Neuronal stem cell (in vitro differentiated cells): ENCODE data around the gene SLC2A1.

Experiments
- DNase-seq: peaks from one replicate; pipeline ENCODE4 v3.0.0-alpha.2; 2013; ENCODE audit warnings: low spot score
- H2AFZ ChIP-seq: one replicate; pipeline ENCODE4 v1.6.1; 2013; ENCODE audit warnings: mild to moderate bottlenecking, low read length, inconsistent platforms
- H2AK5ac ChIP-seq: 2 replicates; pipeline ENCODE4 v1.6.1; 2013; ENCODE audit warnings: low read depth, mild to moderate bottlenecking, inconsistent platforms, low read length, moderate library complexity, mixed read lengths
- H2BK120ac ChIP-seq: 2 replicates; pipeline ENCODE4 v1.6.1; 2013; ENCODE audit warnings: low read depth, mild to moderate bottlenecking, inconsistent platforms, low read length, moderate library complexity, mixed read lengths
- H2BK12ac ChIP-seq: one replicate; pipeline ENCODE4 v1.6.1; 2013; ENCODE audit warnings: low read length, inconsistent platforms
- H2BK15ac ChIP-seq: 2 replicates; pipeline ENCODE4 v1.6.1; 2013; ENCODE audit warnings: mild to moderate bottlenecking, low read length, inconsistent platforms, mixed read lengths
- H2BK5ac ChIP-seq: one replicate; pipeline ENCODE4 v1.6.1; 2013; ENCODE audit warnings: inconsistent platforms, mild to moderate bottlenecking, low read length, moderate library complexity
- H3K14ac ChIP-seq: one replicate; pipeline ENCODE4 v1.6.1; 2013; ENCODE audit warnings: low read length, inconsistent platforms
- H3K18ac ChIP-seq: 2 replicates; pipeline ENCODE4 v1.6.1; 2013; ENCODE audit warnings: low read length, inconsistent platforms
- H3K23ac ChIP-seq: 2 replicates; pipeline ENCODE4 v1.6.1; 2013; ENCODE audit warnings: low read depth, mild to moderate bottlenecking, mixed read lengths, low read length, inconsistent platforms; ENCODE audit not compliant: poor library complexity
- H3K27ac ChIP-seq: replicated peaks from 3 replicates; pipeline ENCODE4 v1.5.1; 2013; ENCODE audit warnings: low read length, inconsistent platforms
- H3K27me3 ChIP-seq, 3 experiments: 2 replicates each; pipeline ENCODE4 v1.6.1; 2013; ENCODE audit warnings: low read length in 3 of 3, mild to moderate bottlenecking in 2 of 3, inconsistent platforms in 1 of 3, low read depth in 1 of 3, mixed read lengths in 1 of 3, moderate library complexity in 1 of 3; ENCODE audit not compliant: control insufficient read depth in 3 of 3, insufficient read depth in 3 of 3
- H3K36me3 ChIP-seq, 2 donors: replicated peaks in 1 of 2; 2 replicates each; pipeline ENCODE4 v1.6.1; 2013; ENCODE audit warnings: low read length in 2 of 2; ENCODE audit not compliant: control insufficient read depth in 2 of 2, insufficient read depth in 2 of 2
- H3K4ac ChIP-seq: 2 replicates; pipeline ENCODE4 v1.6.1; 2013; ENCODE audit warnings: inconsistent platforms, mild to moderate bottlenecking, low read length, moderate library complexity
- H3K4me1 ChIP-seq, 2 donors: 1 replicate in 1 of 2; 2 replicates in 1 of 2; pipeline ENCODE4 v1.6.1; 2013; ENCODE audit warnings: low read length in 2 of 2, low read depth in 1 of 2; ENCODE audit not compliant: control insufficient read depth in 2 of 2, insufficient read depth in 1 of 2
- H3K4me2 ChIP-seq: one replicate; pipeline ENCODE4 v1.6.1; 2013; ENCODE audit warnings: mild to moderate bottlenecking, low read length, inconsistent platforms; ENCODE audit not compliant: insufficient read depth, poor library complexity, severe bottlenecking
- H3K4me3 ChIP-seq, 2 donors: 2 replicates each; pipeline ENCODE4 v1.5.1; 2013; ENCODE audit warnings: low read length in 2 of 2, mild to moderate bottlenecking in 2 of 2, inconsistent platforms in 1 of 2, moderate library complexity in 1 of 2
- H3K79me1 ChIP-seq: one replicate; pipeline ENCODE4 v1.6.1; 2013; ENCODE audit warnings: low read depth, mild to moderate bottlenecking, inconsistent platforms, low read length, moderate library complexity
- H3K9ac ChIP-seq: one replicate; pipeline ENCODE4 v1.6.1; 2013; ENCODE audit warnings: mild to moderate bottlenecking, low read depth, low read length, inconsistent platforms; ENCODE audit not compliant: poor library complexity
- H3K9me3 ChIP-seq, 2 donors: replicated peaks in 1 of 2; 2 replicates each; pipeline versions ENCODE3 to v1.6.1; 2013; ENCODE audit warnings: low read length in 2 of 2, mild to moderate bottlenecking in 2 of 2, inconsistent platforms in 1 of 2, low read depth in 1 of 2, mixed read lengths in 1 of 2, moderate library complexity in 1 of 2; ENCODE audit not compliant: control insufficient read depth in 2 of 2, insufficient read depth in 1 of 2
- H4K8ac ChIP-seq: one replicate; pipeline ENCODE4 v1.6.1; 2013; ENCODE audit warnings: low read depth, mild to moderate bottlenecking, inconsistent platforms, low read length, moderate library complexity
- H4K91ac ChIP-seq: one replicate; pipeline ENCODE4 v1.6.1; 2013; ENCODE audit warnings: low read length, low read depth, mild to moderate bottlenecking, inconsistent platforms; ENCODE audit not compliant: poor library complexity
- WGBS, 2 donors: extraction: QIAGEN DNeasy Blood & Tissue Kit; methylation state at CpG; one replicate each; pipeline ENCODE4 v1.1.7; 2013; ENCODE audit warnings: missing lambda C conversion rate in 2 of 2, mixed read lengths in 1 of 2; ENCODE audit not compliant: insufficient read length in 2 of 2, insufficient replicate concordance in 1 of 2; ENCODE audit errors: extremely low coverage in 2 of 2; 5-methylcytosine and 5-hydroxymethylcytosine counted together

Gene SLC2A1

DNA sequence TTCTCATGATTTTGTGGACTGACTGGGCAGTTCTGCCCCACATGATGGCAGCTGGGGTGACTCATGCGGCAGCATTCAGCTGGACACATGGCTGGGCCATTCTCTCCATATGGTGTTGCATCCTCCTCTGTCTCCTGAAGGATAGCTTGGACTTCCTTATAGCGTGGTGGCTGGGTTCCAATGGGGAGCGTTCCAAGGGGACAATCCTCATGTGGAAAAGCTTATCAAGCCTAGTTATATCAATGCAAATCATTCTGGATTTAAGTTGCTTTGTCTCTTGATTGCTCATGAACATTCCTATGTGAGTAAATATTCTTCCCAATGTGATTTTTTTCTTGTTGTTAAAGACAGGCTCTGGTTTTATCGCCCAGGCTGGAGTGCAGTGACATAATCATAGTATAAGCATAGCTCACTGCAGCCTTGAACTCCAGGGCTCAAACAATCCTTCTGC lies 13.2 kb upstream of the SLC2A1 start:
- no CpG with 5 or more reads among the region's 4 CpGs for WGBS, 2 donors

GRCh38 chr1:42970143-42970542 lies 11.5 kb upstream of the SLC2A1 start:
- no CpG with 5 or more reads among the region's 4 CpGs for WGBS, 2 donors
- Histone ChIP-seq H2BK12ac (no peak overlapping the region), H3K18ac (no peak overlapping the region)

More for the DNA sequence above, 13.2 kb upstream of the SLC2A1 start:
- H4K8ac ChIP-seq = no peak overlapping the region
- no peak overlapping the region for H3K4me3 ChIP-seq
- H3K18ac ChIP-seq = peak overlapping the region; percentile 78
- DNase-seq = no peak
- H2BK12ac ChIP-seq = peak overlapping the region; percentile 68
- H3K9ac ChIP-seq = no peak overlapping the region
- no peak overlapping the region for H2BK15ac ChIP-seq
- H2BK120ac ChIP-seq = no peak overlapping the region
- no peaks in the 10 kb centered on the region for H3K79me1 ChIP-seq
- H3K9me3 ChIP-seq = no peaks in the 10 kb centered on the region
- H2BK5ac ChIP-seq = no peak overlapping the region
- no peaks in the 10 kb centered on the region for H3K27me3 ChIP-seq
- H3K4me2 ChIP-seq = no peak overlapping the region
- no peak overlapping the region for H4K91ac ChIP-seq
- no peak overlapping the region for H3K4ac ChIP-seq
- peaks cover 5 to 20% of the 10 kb centered on the region in 2 donors for H3K4me1 ChIP-seq
- H2AK5ac ChIP-seq = no peak overlapping the region
- H3K27ac ChIP-seq = no peak overlapping the region
- no peak overlapping the region for H2AFZ ChIP-seq
- H3K36me3 ChIP-seq = no peaks in the 10 kb centered on the region
- no peak overlapping the region for H3K23ac ChIP-seq
- H3K14ac ChIP-seq = no peak overlapping the region

DNA sequence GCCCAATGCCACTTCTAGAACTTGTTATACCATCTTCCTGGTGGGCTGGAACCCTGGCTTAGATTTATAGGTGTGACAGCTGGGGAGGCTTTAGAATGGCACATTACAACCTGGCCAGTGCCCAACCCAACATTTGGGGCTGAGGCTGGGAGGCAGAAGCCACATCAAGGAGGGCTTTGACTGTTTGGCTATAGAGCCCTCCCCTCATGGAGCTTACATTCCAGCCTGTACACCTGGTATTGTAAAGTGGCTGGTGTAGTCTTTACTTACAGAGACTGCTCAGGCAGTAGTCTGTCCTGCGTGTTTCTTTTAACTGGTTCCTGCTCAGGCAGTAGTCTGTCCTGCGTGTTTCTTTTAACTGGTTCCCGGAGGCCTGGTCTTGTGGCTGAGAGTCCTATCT lies 10.0 kb upstream of the SLC2A1 start:
- Histone ChIP-seq H2BK12ac (no peak overlapping the region), H4K8ac (no peak overlapping the region), H3K36me3 (no peaks in the 10 kb centered on the region), H4K91ac (no peak overlapping the region), H3K4me3 (no peak overlapping the region), H3K27me3 (no peaks in the 10 kb centered on the region), H3K9me3 (no peaks in the 10 kb centered on the region), H2AFZ (no peak overlapping the region), H2BK15ac (no peak overlapping the region), H3K79me1 (no peaks in the 10 kb centered on the region), H3K23ac (no peak overlapping the region), H2BK120ac (no peak overlapping the region), H3K9ac (peak overlapping the region; percentile 21), H3K14ac (no peak overlapping the region), H3K4me1 (peaks cover 6 to 12% of the 10 kb centered on the region in 2 donors), H3K27ac (no peak overlapping the region), H3K4ac (no peak overlapping the region), H2BK5ac (no peak overlapping the region), H2AK5ac (peak overlapping the region; percentile 25), H3K18ac (peak overlapping the region; percentile 57), H3K4me2 (no peak overlapping the region)
- no peak for DNase-seq
- no CpG with 5 or more reads among the region's 3 CpGs for WGBS, 2 donors

More at GRCh38 chr1:42970143-42970542, 11.5 kb upstream of the SLC2A1 start:
- Histone ChIP-seq H3K9ac (no peak overlapping the region), H3K36me3 (no peaks in the 10 kb centered on the region), H3K27ac (no peak overlapping the region), H2AFZ (no peak overlapping the region), H3K14ac (no peak overlapping the region), H3K27me3 (no peaks in the 10 kb centered on the region), H2BK120ac (no peak overlapping the region), H3K79me1 (no peaks in the 10 kb centered on the region), H3K4ac (no peak overlapping the region), H3K23ac (no peak overlapping the region), H4K8ac (no peak overlapping the region), H3K9me3 (no peaks in the 10 kb centered on the region), H2AK5ac (no peak overlapping the region), H4K91ac (no peak overlapping the region), H2BK15ac (no peak overlapping the region), H3K4me1 (peaks cover 5 to 12% of the 10 kb centered on the region in 2 donors), H2BK5ac (no peak overlapping the region), H3K4me3 (no peak overlapping the region), H3K4me2 (no peak overlapping the region)
- no peak for DNase-seq

- no peak for DNase-seq
- Histone ChIP-seq H3K27me3 (no peaks in the 10 kb centered on the region), H3K36me3 (no peaks in the 10 kb centered on the region), H4K91ac (no peak overlapping the region), H3K4me2 (no peak overlapping the region), H3K9ac (no peak overlapping the region), H3K14ac (no peak overlapping the region), H3K23ac (no peak overlapping the region), H4K8ac (no peak overlapping the region), H2BK15ac (no peak overlapping the region), H2BK120ac (no peak overlapping the region), H3K4me3 (no peak overlapping the region), H2AFZ (no peak overlapping the region), H3K9me3 (no peaks in the 10 kb centered on the region), H3K27ac (no peak overlapping the region), H2BK12ac (no peak overlapping the region), H3K79me1 (no peaks in the 10 kb centered on the region), H3K18ac (peak overlapping the region; percentile 72), H2AK5ac (no peak overlapping the region), H3K4ac (no peak overlapping the region), H2BK5ac (no peak overlapping the region), H3K4me1 (peaks cover 18 to 21% of the 10 kb centered on the region in 2 donors)
- no CpG with 5 or more reads among the region's 10 CpGs for WGBS, 2 donors
Observed at GRCh38 chr1:42966688-42967612, 8.3 kb upstream of the SLC2A1 start.
